H9 (cell line): Measurements from ENCODE around the gene NVL. TPM values are rescaled to one million over a fixed set of nuclear protein-coding genes. Genes with fewer than 3 reads are reported as not detected.

Experiments used
- DNase-seq: peaks from one replicate; pipeline ENCODE4 v3.0.0-alpha.2; 2017
- H2AFZ ChIP-seq: one replicate; pipeline ENCODE4 v1.6.1; 2013; ENCODE audit warnings: mild to moderate bottlenecking, low read length, control low read depth, moderate library complexity
- H2AK5ac ChIP-seq: 2 replicates; pipeline ENCODE4 v1.6.1; 2013; ENCODE audit warnings: low read length, control low read depth, mixed read lengths; ENCODE audit not compliant: insufficient read length
- H2BK120ac ChIP-seq: one replicate; pipeline ENCODE4 v1.6.1; 2013; ENCODE audit warnings: low read depth, mild to moderate bottlenecking, low read length, control low read depth, inconsistent platforms; ENCODE audit not compliant: poor library complexity, severe bottlenecking
- H2BK12ac ChIP-seq: 2 replicates; pipeline ENCODE4 v1.6.1; 2013; ENCODE audit warnings: low read length, control low read depth, mixed read lengths, low read depth; ENCODE audit not compliant: insufficient read length
- H2BK15ac ChIP-seq: 2 replicates; pipeline ENCODE4 v1.6.1; 2013; ENCODE audit warnings: low read depth, low read length, control low read depth
- H2BK20ac ChIP-seq: one replicate; pipeline ENCODE4 v1.6.1; 2013; ENCODE audit warnings: low read depth, mild to moderate bottlenecking, low read length, control low read depth, inconsistent platforms; ENCODE audit not compliant: poor library complexity, severe bottlenecking
- H2BK5ac ChIP-seq: 2 replicates; pipeline ENCODE4 v1.6.1; 2013; ENCODE audit warnings: low read length, control low read depth, mixed read lengths; ENCODE audit not compliant: insufficient read length
- H3K14ac ChIP-seq: 2 replicates; pipeline ENCODE4 v1.6.1; 2013; ENCODE audit warnings: low read length, control low read depth; ENCODE audit not compliant: insufficient read depth
- H3K18ac ChIP-seq: 2 replicates; pipeline ENCODE4 v1.6.1; 2013; ENCODE audit warnings: low read depth, mild to moderate bottlenecking, mixed read lengths, low read length, control low read depth; ENCODE audit not compliant: insufficient read length
- H3K23ac ChIP-seq: 2 replicates; pipeline ENCODE4 v1.6.1; 2013; ENCODE audit warnings: low read length, control low read depth, mixed read lengths, low read depth; ENCODE audit not compliant: insufficient read length
- H3K23me2 ChIP-seq: 2 replicates; pipeline ENCODE4 v1.6.1; 2013; ENCODE audit warnings: low read depth, mild to moderate bottlenecking, mixed read lengths, low read length, control low read depth; ENCODE audit not compliant: insufficient read length, poor library complexity, severe bottlenecking
- H3K27ac ChIP-seq: 2 replicates; pipeline ENCODE4 v1.5.1; 2013; ENCODE audit warnings: low read length, control low read depth, mixed read lengths, low read depth; ENCODE audit not compliant: insufficient read length
- H3K27me3 ChIP-seq: 2 replicates; pipeline ENCODE4 v1.6.1; 2013; ENCODE audit warnings: low read length, control low read depth, inconsistent platforms; ENCODE audit not compliant: insufficient read depth
- H3K4ac ChIP-seq: 2 replicates; pipeline ENCODE4 v1.6.1; 2013; ENCODE audit warnings: low read depth, mild to moderate bottlenecking, control low read depth, inconsistent platforms, low read length, moderate library complexity
- H3K4me1 ChIP-seq: 2 replicates; pipeline ENCODE4 v1.6.1; 2013; ENCODE audit warnings: low read length, control low read depth, inconsistent platforms; ENCODE audit not compliant: insufficient read depth
- H3K4me2 ChIP-seq: 2 replicates; pipeline ENCODE4 v1.6.1; 2013; ENCODE audit warnings: low read length, control low read depth, mixed read lengths; ENCODE audit not compliant: insufficient read length, insufficient read depth
- H3K56ac ChIP-seq: 2 replicates; pipeline ENCODE4 v1.6.1; 2013; ENCODE audit warnings: low read depth, mild to moderate bottlenecking, mixed read lengths, low read length, control low read depth; ENCODE audit not compliant: insufficient read length
- H3K79me1 ChIP-seq: 2 replicates; pipeline ENCODE4 v1.6.1; 2013; ENCODE audit warnings: low read depth, mild to moderate bottlenecking, moderate library complexity, low read length, control low read depth, inconsistent platforms; ENCODE audit not compliant: insufficient read depth, poor library complexity, severe bottlenecking
- H3K79me2 ChIP-seq: 2 replicates; pipeline ENCODE4 v1.6.1; 2013; ENCODE audit warnings: low read length, control low read depth, inconsistent platforms; ENCODE audit not compliant: insufficient read depth
- H3K9ac ChIP-seq: 2 replicates; pipeline ENCODE4 v1.6.1; 2013; ENCODE audit warnings: low read length, control low read depth, mixed read lengths; ENCODE audit not compliant: insufficient read length; ENCODE audit errors: extremely low read depth
- H3K9me3 ChIP-seq: one replicate; pipeline ENCODE4 v1.6.1; 2013; ENCODE audit warnings: low read depth, low read length, inconsistent platforms; ENCODE audit not compliant: control insufficient read depth
- H3T11ph ChIP-seq: one replicate; pipeline ENCODE4 v1.6.1; 2013; ENCODE audit warnings: mild to moderate bottlenecking, low read length, control low read depth, inconsistent platforms
- H4K20me1 ChIP-seq: one replicate; pipeline ENCODE4 v1.6.1; 2013; ENCODE audit not compliant: control insufficient read depth, insufficient read length, insufficient read depth
- H4K5ac ChIP-seq: 2 replicates; pipeline ENCODE4 v1.6.1; 2013; ENCODE audit warnings: low read depth, mild to moderate bottlenecking, mixed read lengths, low read length, control low read depth; ENCODE audit not compliant: insufficient read length
- H4K8ac ChIP-seq: replicated peaks from 2 replicates; pipeline ENCODE4 v1.6.1; 2013; ENCODE audit warnings: low read length, control low read depth, mixed read lengths, low read depth; ENCODE audit not compliant: insufficient read length
- H4K91ac ChIP-seq: 2 replicates; pipeline ENCODE4 v1.6.1; 2013; ENCODE audit warnings: low read depth, mild to moderate bottlenecking, moderate library complexity, mixed read lengths, low read length, control low read depth; ENCODE audit not compliant: insufficient read length
- H3K27ac Mint-ChIP-seq, 3 experiments: 2 replicates in 2 of 3; 3 replicates in 1 of 3; pipeline ENCODE4 v1.8.0; 2020 to 2021; ENCODE audit warnings: mixed read lengths in 3 of 3, mild to moderate bottlenecking in 1 of 3, moderate library complexity in 1 of 3
- H3K27me3 Mint-ChIP-seq: 2 replicates; pipeline ENCODE4 v1.8.0; 2021; ENCODE audit warnings: low read depth, mild to moderate bottlenecking, moderate library complexity, mixed read lengths
- H3K36me3 Mint-ChIP-seq, 3 experiments: 2 replicates in 2 of 3; 3 replicates in 1 of 3; pipeline ENCODE4 v1.8.0; 2020 to 2021; ENCODE audit warnings: low read depth in 3 of 3, mixed read lengths in 3 of 3; ENCODE audit not compliant: insufficient read depth in 1 of 3
- H3K4me1 Mint-ChIP-seq, 2 experiments: 2 replicates each; pipeline ENCODE4 v1.8.0; 2020; ENCODE audit warnings: mixed read lengths in 2 of 2
- H3K4me3 Mint-ChIP-seq, 2 experiments: 2 replicates in 1 of 2; 3 replicates in 1 of 2; pipeline ENCODE4 v1.8.0; 2020 to 2021; ENCODE audit warnings: mild to moderate bottlenecking in 2 of 2, mixed read lengths in 2 of 2, moderate library complexity in 1 of 2
- H3K9me3 Mint-ChIP-seq, 2 experiments: 2 replicates in 1 of 2; 3 replicates in 1 of 2; pipeline ENCODE4 v1.8.0; 2020; ENCODE audit warnings: mild to moderate bottlenecking in 2 of 2, mixed read lengths in 2 of 2, moderate library complexity in 1 of 2
- CTCF ChIP-seq: fragments of 200-600 bp; sonication (generic); conservative IDR thresholded peaks from 3 replicates; pipeline ENCODE4 v1.8.0; 2021; ENCODE audit warnings: antibody characterized with exemption, mild to moderate bottlenecking
- WGBS: extraction: QIAGEN DNeasy Blood & Tissue Kit; methylation state at CpG from one replicate; pipeline ENCODE4 v1.1.7; 2013; ENCODE audit warnings: missing lambda C conversion rate, low lambda C conversion rate, mixed read lengths; ENCODE audit not compliant: insufficient read length; ENCODE audit errors: extremely low coverage; 5-methylcytosine and 5-hydroxymethylcytosine counted together
- total RNA-seq: library from RNA; stranded (reverse); gene quantifications from 2 replicates; pipeline ENCODE4 v1.2.1, GENCODE V29; 2021

The NVL gene
- total RNA-seq, 1 experiment from 2014 or later = 66.9 TPM

- H3T11ph ChIP-seq = no peak overlapping the region
- H3K27ac Mint-ChIP-seq = no peak overlapping the region; a peak in 1 of 7 replicates
- no peak overlapping the region for H4K91ac ChIP-seq
- H3K9ac ChIP-seq = no peak overlapping the region
- H3K23ac ChIP-seq = no peak overlapping the region
- H3K4ac ChIP-seq = no peak overlapping the region
- no peaks in the 10 kb centered on the region for H3K4me1 ChIP-seq
- H3K27me3 ChIP-seq = no peaks in the 10 kb centered on the region
- no peak overlapping the region for H2AK5ac ChIP-seq
- H3K9me3 Mint-ChIP-seq = no peaks in the 10 kb centered on the region
- H3K4me3 Mint-ChIP-seq = no peak overlapping the region
- H2BK5ac ChIP-seq = no peak overlapping the region
- no peaks in the 10 kb centered on the region for H3K4me1 Mint-ChIP-seq
- no peaks in the 10 kb centered on the region for H3K27me3 Mint-ChIP-seq
- no peaks in the 10 kb centered on the region for H3K79me2 ChIP-seq
- no peak overlapping the region for H2BK12ac ChIP-seq
- H2BK15ac ChIP-seq = no peak overlapping the region
- peaks cover 31 to 94% (median 69%) of the 10 kb centered on the region in 3 experiments for H3K36me3 Mint-ChIP-seq
- H4K20me1 ChIP-seq = no peaks in the 10 kb centered on the region
- no peak overlapping the region for H3K4me2 ChIP-seq
- H4K5ac ChIP-seq = no peak overlapping the region
- H3K9me3 ChIP-seq = no peaks in the 10 kb centered on the region
- TF ChIP-seq CTCF = no peak
- H4K8ac ChIP-seq = no peak overlapping the region
- no peaks in the 10 kb centered on the region for H3K79me1 ChIP-seq
- no peak for DNase-seq
- H2BK120ac ChIP-seq = no peak overlapping the region
- H3K14ac ChIP-seq = no peak overlapping the region
- H3K23me2 ChIP-seq = no peaks in the 10 kb centered on the region
- no CpG with 5 or more reads among the region's 8 CpGs for WGBS
- H3K18ac ChIP-seq = no peak overlapping the region
- H3K56ac ChIP-seq = no peak overlapping the region
- no peak overlapping the region for H3K27ac ChIP-seq
- H2AFZ ChIP-seq = no peak overlapping the region
- no peak overlapping the region for H2BK20ac ChIP-seq
These were observed 31.3 kb downstream of the NVL start for GRCh38 chr1:224298346-224299330.
